ENCODE results near the gene DYTN. TPM values are rescaled to one million over a fixed set of nuclear protein-coding genes. Genes with fewer than 3 reads are reported as not detected.

DYTN gene
- total and polyA plus RNA-seq, 2 donors (not counting 1 experiment from before 2014, with no cell fraction given) = not detected

- no peak overlapping the region for H2AFZ ChIP-seq (ENCODE audit: low read length)
- H3K4me3 ChIP-seq (replicated peaks in 1 of 4; ENCODE audit: control extremely low read depth in 1 of 4, insufficient read depth in 1 of 4, low read depth in 3 of 4, low read length in 4 of 4) = no peak overlapping the region
- no peaks in the 10 kb centered on the region for H3K9me3 ChIP-seq (ENCODE audit: control insufficient read depth, insufficient read depth, low read depth, low read length)
- no peak overlapping the region for H3K9ac ChIP-seq (ENCODE audit: insufficient read depth, low read length)
- no peak for DNase-seq (ENCODE audit: low read depth in 2 of 2)
- H3K4me2 ChIP-seq (ENCODE audit: extremely low read depth, insufficient read depth, low read length) = no peak overlapping the region
- H3K36me3 ChIP-seq (ENCODE audit: control insufficient read depth, insufficient read depth, low read length) = no peaks in the 10 kb centered on the region
- TF ChIP-seq EZH2 (IDR thresholded peaks at IDR 0.05; ENCODE audit: low read length, missing control alignments) (no peak), CTCF (conservative IDR thresholded peaks at IDR 0.05 in 1 of 2, IDR thresholded peaks at IDR 0.05 in 1 of 2; ENCODE audit: low read depth in 1 of 2, low read length in 2 of 2) (no peak)
- H3K4me1 ChIP-seq (ENCODE audit: control insufficient read depth, extremely low read depth, insufficient read depth, low read length) = no peaks in the 10 kb centered on the region
- H3K27me3 ChIP-seq (ENCODE audit: control insufficient read depth, insufficient read depth, low read length) = peaks cover 5% of the 10 kb centered on the region
- no peak overlapping the region for H3K27ac ChIP-seq (ENCODE audit: insufficient read depth, low read length)
- no peaks in the 10 kb centered on the region for H3K79me2 ChIP-seq (ENCODE audit: control insufficient read depth, insufficient read depth, low read length)
- no peaks in the 10 kb centered on the region for H4K20me1 ChIP-seq (ENCODE audit: control insufficient read depth, extremely low read depth, insufficient read depth, low read length)
Observed at GRCh38 chr2:206639636-206640035, 78.6 kb downstream of the DYTN start.

GRCh38 chr2:206635015-206635414 is 83.2 kb downstream of the DYTN start:
- H3K4me1 ChIP-seq (ENCODE audit: control insufficient read depth, extremely low read depth, insufficient read depth, low read length) = no peaks in the 10 kb centered on the region
- H3K4me3 ChIP-seq (replicated peaks in 1 of 4; ENCODE audit: control extremely low read depth in 1 of 4, insufficient read depth in 1 of 4, low read depth in 3 of 4, low read length in 4 of 4) = no peak overlapping the region
- H3K36me3 ChIP-seq (ENCODE audit: control insufficient read depth, insufficient read depth, low read length) = no peaks in the 10 kb centered on the region
- H3K27me3 ChIP-seq (ENCODE audit: control insufficient read depth, insufficient read depth, low read length) = no peaks in the 10 kb centered on the region
- H3K9ac ChIP-seq (ENCODE audit: insufficient read depth, low read length) = no peak overlapping the region
- no peak overlapping the region for H3K4me2 ChIP-seq (ENCODE audit: extremely low read depth, insufficient read depth, low read length)
- no peaks in the 10 kb centered on the region for H3K79me2 ChIP-seq (ENCODE audit: control insufficient read depth, insufficient read depth, low read length)
- H3K27ac ChIP-seq (ENCODE audit: insufficient read depth, low read length) = no peak overlapping the region
- H2AFZ ChIP-seq (ENCODE audit: low read length) = no peak overlapping the region
- no peaks in the 10 kb centered on the region for H4K20me1 ChIP-seq (ENCODE audit: control insufficient read depth, extremely low read depth, insufficient read depth, low read length)
- TF ChIP-seq CTCF (conservative IDR thresholded peaks at IDR 0.05 in 1 of 2, IDR thresholded peaks at IDR 0.05 in 1 of 2; ENCODE audit: low read depth in 1 of 2, low read length in 2 of 2) (no peak), EZH2 (IDR thresholded peaks at IDR 0.05; ENCODE audit: low read length, missing control alignments) (no peak)
- DNase-seq (ENCODE audit: low read depth in 2 of 2) = peak in 1 of 2 donors; percentile 13
- H3K9me3 ChIP-seq (ENCODE audit: control insufficient read depth, insufficient read depth, low read depth, low read length) = no peaks in the 10 kb centered on the region

GRCh38 chr2:206631340-206631739 is 86.9 kb downstream of the DYTN start:
- Histone ChIP-seq H3K9me3 (ENCODE audit: control insufficient read depth, insufficient read depth, low read depth, low read length) (no peaks in the 10 kb centered on the region), H3K36me3 (ENCODE audit: control insufficient read depth, insufficient read depth, low read length) (no peaks in the 10 kb centered on the region), H3K4me2 (ENCODE audit: extremely low read depth, insufficient read depth, low read length) (no peak overlapping the region), H4K20me1 (ENCODE audit: control insufficient read depth, extremely low read depth, insufficient read depth, low read length) (no peaks in the 10 kb centered on the region), H3K4me1 (ENCODE audit: control insufficient read depth, extremely low read depth, insufficient read depth, low read length) (no peaks in the 10 kb centered on the region), H2AFZ (ENCODE audit: low read length) (no peak overlapping the region), H3K27me3 (ENCODE audit: control insufficient read depth, insufficient read depth, low read length) (no peaks in the 10 kb centered on the region), H3K79me2 (ENCODE audit: control insufficient read depth, insufficient read depth, low read length) (no peaks in the 10 kb centered on the region), H3K4me3 (replicated peaks in 1 of 4; ENCODE audit: control extremely low read depth in 1 of 4, insufficient read depth in 1 of 4, low read depth in 3 of 4, low read length in 4 of 4) (no peak overlapping the region), H3K9ac (ENCODE audit: insufficient read depth, low read length) (no peak overlapping the region), H3K27ac (ENCODE audit: insufficient read depth, low read length) (no peak overlapping the region)
- DNase-seq (ENCODE audit: low read depth in 2 of 2) = no peak
- TF ChIP-seq CTCF (conservative IDR thresholded peaks at IDR 0.05 in 1 of 2, IDR thresholded peaks at IDR 0.05 in 1 of 2; ENCODE audit: low read depth in 1 of 2, low read length in 2 of 2) (no peak), EZH2 (IDR thresholded peaks at IDR 0.05; ENCODE audit: low read length, missing control alignments) (no peak)
